SK-N-SH (cell line): ENCODE results near the gene ERC1. TPM values are rescaled to one million over a fixed set of nuclear protein-coding genes. Genes with fewer than 3 reads are reported as not detected.

Experiments used
- CTCF ChIA-PET: fragments of 300-600, 350-600 bp; formaldehyde crosslinking; extraction: SDS; loops from one replicate; lab custom pipeline; 2021; lab: Yijun Ruan, JAX
- POLR2A ChIA-PET: fragments of 350-600 bp; sonication (Branson Sonifier 250); formaldehyde crosslinking; extraction: SDS; loops from one replicate; lab custom pipeline; 2020; ENCODE audit warnings: antibody characterized with exemption, inconsistent platforms; lab: Yijun Ruan, JAX
- DNase-seq: peaks from one replicate; pipeline ENCODE4 v3.0.0; 2012
- H2AFZ ChIP-seq: fragments of 200-600 bp; sonication (generic); 2 replicates; pipeline ENCODE4 v1.8.1; 2016; ENCODE audit warnings: antibody characterized with exemption, mild to moderate bottlenecking, low read depth
- H3F3A ChIP-seq: fragments of 200-600 bp; sonication (generic); replicated peaks from 2 replicates; pipeline ENCODE3; 2016; ENCODE audit warnings: antibody characterized with exemption, mild to moderate bottlenecking; ENCODE audit not compliant: insufficient read depth
- H3K27ac ChIP-seq, 2 experiments: fragments of 200-500 bp in 1 of 2; fragments of 200-600 bp in 1 of 2; sonication (Bioruptor generic) in 1 of 2; sonication (generic), shearing (Covaris generic) in 1 of 2; 2 replicates each; pipeline versions ENCODE4 v1.5.1 to v1.6.1; 2014 to 2016; ENCODE audit warnings: low read depth in 2 of 2, inconsistent platforms in 1 of 2, low read length in 1 of 2, mild to moderate bottlenecking in 1 of 2, mixed read lengths in 1 of 2
- H3K27me3 ChIP-seq: fragments of 200-600 bp; sonication (generic), shearing (Covaris generic); 2 replicates; pipeline ENCODE4 v1.6.1; 2016; ENCODE audit warnings: mixed run types; ENCODE audit not compliant: insufficient read depth
- H3K36me3 ChIP-seq, 2 experiments: fragments of 200-500 bp in 1 of 2; fragments of 200-600 bp in 1 of 2; sonication (Bioruptor generic) in 1 of 2; sonication (generic) in 1 of 2; replicated peaks in 1 of 2; 2 replicates each; pipeline versions ENCODE3 to v1.5.1; 2014 to 2016; ENCODE audit warnings: low read length in 1 of 2, mild to moderate bottlenecking in 1 of 2; ENCODE audit not compliant: insufficient read depth in 2 of 2, control insufficient read depth in 1 of 2
- H3K4me1 ChIP-seq, 2 experiments: fragments of 200-500 bp in 1 of 2; fragments of 200-600 bp in 1 of 2; sonication (Bioruptor generic) in 1 of 2; sonication (generic), shearing (Covaris generic) in 1 of 2; 2 replicates each; pipeline versions ENCODE4 v1.5.1 to v1.6.1; 2014 to 2016; ENCODE audit warnings: low read depth in 1 of 2, low read length in 1 of 2, mixed run types in 1 of 2; ENCODE audit not compliant: insufficient read depth in 2 of 2, control insufficient read depth in 1 of 2
- H3K4me2 ChIP-seq: fragments of 200-600 bp; sonication (generic), shearing (Covaris generic); 2 replicates; pipeline ENCODE4 v1.6.1; 2017; ENCODE audit warnings: mixed run types
- H3K4me3 ChIP-seq, 2 experiments: fragments of 200-500 bp in 1 of 2; fragments of 200-600 bp in 1 of 2; sonication (Bioruptor generic) in 1 of 2; sonication (generic), shearing (Covaris generic) in 1 of 2; 2 replicates each; pipeline versions ENCODE4 v1.5.1 to v1.8.1; 2014 to 2016; ENCODE audit warnings: low read depth in 2 of 2, inconsistent platforms in 1 of 2, low read length in 1 of 2, mild to moderate bottlenecking in 1 of 2, mixed read lengths in 1 of 2, moderate library complexity in 1 of 2
- H3K79me2 ChIP-seq: fragments of 200-600 bp; sonication (generic); 2 replicates; pipeline ENCODE4 v1.8.1; 2017; ENCODE audit warnings: mild to moderate bottlenecking; ENCODE audit not compliant: insufficient read depth
- H3K9ac ChIP-seq: fragments of 200-600 bp; sonication (generic); 2 replicates; pipeline ENCODE4 v1.6.1; 2017; ENCODE audit warnings: mixed run types
- H3K9me2 ChIP-seq: fragments of 200-600 bp; sonication (generic); 2 replicates; pipeline ENCODE4 v1.6.1; 2017; ENCODE audit warnings: mixed run types
- H3K9me3 ChIP-seq: fragments of 200-600 bp; sonication (generic); 2 replicates; pipeline ENCODE4 v1.6.1; 2017; ENCODE audit warnings: mixed run types, mild to moderate bottlenecking, moderate library complexity
- H4K20me1 ChIP-seq: fragments of 200-600 bp; sonication (generic); 2 replicates; pipeline ENCODE4 v1.6.1; 2017; ENCODE audit warnings: mild to moderate bottlenecking, mixed run types; ENCODE audit not compliant: insufficient read depth
- CHD2 ChIP-seq: fragments of 150-350 bp; IDR thresholded peaks from 2 replicates; pipeline ENCODE4 v1.6.1; 2018; ENCODE audit warnings: low read length; ENCODE audit not compliant: partially characterized antibody
- CTCF ChIP-seq: fragments of 200-600 bp; sonication (generic); IDR thresholded peaks from 2 replicates; pipeline ENCODE4 v1.6.1; 2017; ENCODE audit warnings: antibody characterized with exemption, mild to moderate bottlenecking, moderate library complexity
- ELF1 ChIP-seq: IDR thresholded peaks from 2 replicates; pipeline ENCODE4 v1.4.0; 2012
- EZH2phosphoT487 ChIP-seq: fragments of 200-600 bp; sonication (generic); IDR thresholded peaks from 2 replicates; pipeline ENCODE4 v1.6.1; 2017; ENCODE audit warnings: low read depth, mixed run types, mild to moderate bottlenecking, antibody characterized with exemption, moderate library complexity, borderline replicate concordance
- GABPA ChIP-seq: IDR thresholded peaks from 2 replicates; pipeline ENCODE4 v1.4.0; 2012; ENCODE audit warnings: low read depth, mild to moderate bottlenecking
- GATA2 ChIP-seq: sonication (generic); formaldehyde crosslinking; IDR thresholded peaks from 2 replicates; pipeline ENCODE4 v1.5.0; 2020; ENCODE audit warnings: mild to moderate bottlenecking, missing genetic modification reagents
- IRF3 ChIP-seq: fragments of 150-350 bp; IDR thresholded peaks from 2 replicates; pipeline ENCODE4 v1.6.1; 2016; ENCODE audit warnings: mild to moderate bottlenecking, low read depth, low read length
- MEF2A ChIP-seq: IDR thresholded peaks from 2 replicates; pipeline ENCODE4 v1.4.0; 2012; ENCODE audit warnings: low read depth, borderline replicate concordance
- NFIC ChIP-seq: IDR thresholded peaks from 2 replicates; pipeline ENCODE4 v1.4.0; 2012; ENCODE audit warnings: borderline replicate concordance
- RCOR1 ChIP-seq: fragments of 150-350 bp; IDR thresholded peaks from 2 replicates; pipeline ENCODE4 v1.6.1; 2017; ENCODE audit warnings: antibody characterized with exemption, low read length
- SIN3A ChIP-seq: IDR thresholded peaks from 2 replicates; pipeline ENCODE4 v1.6.1; 2012; ENCODE audit warnings: low read depth, mild to moderate bottlenecking, low read length, moderate library complexity, borderline replicate concordance
- USF1 ChIP-seq: IDR thresholded peaks from 2 replicates; pipeline ENCODE4 v1.4.0; 2012; ENCODE audit warnings: low read depth, borderline replicate concordance
- YY1 ChIP-seq: IDR thresholded peaks from 2 replicates; pipeline ENCODE4 v1.4.0; 2012; ENCODE audit warnings: low read depth, mild to moderate bottlenecking
- ZBTB33 ChIP-seq: IDR thresholded peaks from 2 replicates; pipeline ENCODE4 v1.4.0; 2012; ENCODE audit warnings: low read depth, borderline replicate concordance
- WGBS: methylation state at CpG from one replicate; pipeline ENCODE4 v1.1.6; 2017; ENCODE audit warnings: low lambda C conversion rate; 5-methylcytosine and 5-hydroxymethylcytosine counted together
- polyA plus RNA-seq, 3 experiments: library from polyadenylated mRNA; depleted of rRNA; stranded (reverse); fragments of >200 nt; gene quantifications; 2 replicates each; pipeline ENCODE4 v1.2.3, GENCODE V29; 2012
- TF ChIP-seq, protein P1 (sequence below): IDR thresholded peaks from 2 replicates; pipeline ENCODE4; 2012

ERC1 gene
- polyA plus RNA-seq, 1 of the 3 experiments (the other 2 are of a cell fraction), result 7.5 TPM

DNA sequence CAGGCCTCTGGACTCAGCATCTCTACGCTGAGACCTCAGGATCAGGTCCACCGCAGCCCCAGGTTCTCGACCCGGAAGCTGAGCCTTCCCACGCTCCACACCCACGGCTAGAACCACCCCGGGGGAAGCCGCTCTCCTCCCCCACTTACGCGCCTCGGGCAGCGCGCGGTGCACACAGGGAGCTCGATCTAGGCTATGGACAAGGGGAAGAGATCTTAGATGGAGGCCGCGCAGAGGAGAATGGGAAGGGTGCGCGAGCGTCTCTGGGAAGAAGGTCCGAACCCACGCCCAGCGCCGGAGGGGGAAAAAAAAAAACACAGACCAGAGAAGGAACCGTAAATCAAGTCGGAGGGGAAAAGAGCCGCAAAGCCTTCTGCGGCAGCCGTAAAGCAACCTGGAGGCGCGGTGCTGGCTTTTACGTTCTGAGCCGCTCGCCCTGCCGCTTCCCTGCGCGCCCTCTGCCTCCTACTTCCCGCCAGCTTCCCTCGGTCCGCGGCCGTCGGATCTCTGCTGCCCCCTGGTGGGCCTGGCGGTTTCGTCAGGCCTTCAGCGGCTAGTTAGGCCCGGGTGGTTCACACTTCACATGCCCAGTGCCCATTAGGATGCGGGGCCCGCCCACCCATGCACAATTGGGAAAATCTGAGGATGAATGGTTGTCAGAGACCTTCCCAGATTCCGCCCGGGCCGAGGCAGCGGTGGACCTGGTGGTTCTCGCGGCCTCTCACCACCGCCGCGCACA, 41.4 kb upstream of the ERC1 start, which contains the start of gene RAD52 (continued):
- TF ChIP-seq ZBTB33, result peak; percentile 47; the same call in 1 of the 2 replicates
- no peak for TF ChIP-seq NFIC
- TF ChIP-seq CTCF, result peak; percentile 91
- TF ChIP-seq YY1, result peak; percentile 79
- no peak for TF ChIP-seq IRF3
- peak; percentile 21; the same call in 1 of the 2 replicates for TF ChIP-seq GATA2
- TF ChIP-seq USF1, result 0 out of 2 replicates have a peak, but pooled peaks have one; percentile 9
- peak; percentile 57 for TF ChIP-seq CHD2
- peak; percentile 75 for TF ChIP-seq ELF1
- TF ChIP-seq RCOR1, result peak; percentile 23
- TF ChIP-seq, all 33 proteins: peak for 21

DNA sequence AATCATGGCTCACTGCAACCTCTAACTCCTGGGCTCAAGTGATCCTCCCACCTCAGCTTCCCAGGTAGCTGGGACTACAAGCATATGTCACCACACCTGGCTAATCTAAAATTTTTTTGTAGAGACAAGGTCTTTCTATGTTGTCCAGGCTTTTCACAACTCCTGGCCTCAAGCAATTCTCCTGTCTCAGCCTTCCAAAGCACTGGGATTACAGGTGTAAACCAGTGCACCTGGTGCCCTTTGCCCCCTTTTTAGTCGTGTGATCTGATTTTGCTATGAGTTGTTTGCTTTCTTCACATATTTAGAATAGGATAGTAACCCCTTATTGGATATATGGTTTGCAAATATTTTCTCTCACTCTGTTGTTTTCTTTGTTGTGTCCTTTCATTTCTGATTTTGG, 39.8 kb upstream of the ERC1 start:
- CTCF ChIA-PET, result interaction anchor here (0.6 to 1.8 kb wide), 6 partner anchors 10 to 633 kb away, joined by 3 to 15 read pairs (median 4); no protein-coding TSS in a partner anchor
- Histone ChIP-seq H3K36me3 (no peaks in the 10 kb centered on the region), H3K9me3 (no peaks in the 10 kb centered on the region), H3K4me2 (no peak overlapping the region), H3K27ac (no peak overlapping the region), H3K27me3 (no peaks in the 10 kb centered on the region), H3K9ac (no peak overlapping the region), H2AFZ (no peak overlapping the region), H3K79me2 (peaks cover 26% of the 10 kb centered on the region), H3F3A (peaks cover 15% of the 10 kb centered on the region), H3K4me1 (peaks cover 2 to 6% of the 10 kb centered on the region in 2 experiments; a peak in 3 of 4 replicates), H4K20me1 (no peaks in the 10 kb centered on the region)
- 63% methylated on average over 1 of the region's 1 CpG for WGBS
- TF ChIP-seq EZH2phosphoT487 (no peak), SIN3A (no peak), CHD2 (no peak), MEF2A (no peak), GATA2 (no peak), GABPA (no peak), RCOR1 (no peak)
- TF ChIP-seq, protein P1, sequence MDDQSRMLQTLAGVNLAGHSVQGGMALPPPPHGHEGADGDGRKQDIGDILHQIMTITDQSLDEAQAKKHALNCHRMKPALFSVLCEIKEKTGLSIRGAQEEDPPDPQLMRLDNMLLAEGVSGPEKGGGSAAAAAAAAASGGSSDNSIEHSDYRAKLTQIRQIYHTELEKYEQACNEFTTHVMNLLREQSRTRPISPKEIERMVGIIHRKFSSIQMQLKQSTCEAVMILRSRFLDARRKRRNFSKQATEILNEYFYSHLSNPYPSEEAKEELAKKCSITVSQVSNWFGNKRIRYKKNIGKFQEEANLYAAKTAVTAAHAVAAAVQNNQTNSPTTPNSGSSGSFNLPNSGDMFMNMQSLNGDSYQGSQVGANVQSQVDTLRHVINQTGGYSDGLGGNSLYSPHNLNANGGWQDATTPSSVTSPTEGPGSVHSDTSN, result no peak
- TF ChIP-seq, all 33 proteins: peak for 0
- Histone ChIP-seq H3K9me2 (no peaks in the 10 kb centered on the region), H3K4me3 (no peak overlapping the region)
- no peak for DNase-seq
- POLR2A ChIA-PET, result no interaction called here
